GM18498 (cell line): ENCODE data around the gene E2F8.

Experiments used
- ATAC-seq: cut with Tn5 transposase; IDR thresholded peaks from one replicate; pipeline ENCODE4 v1.9.1; 2021; ENCODE audit warnings: mild to moderate bottlenecking, moderate library complexity; ENCODE audit not compliant: unreplicated experiment

The E2F8 gene

GRCh38 chr11:19187833-19188258, 52.9 kb downstream of the E2F8 start:
- ATAC-seq: no peak

GRCh38 chr11:19187114-19187832, 53.5 kb downstream of the E2F8 start:
- ATAC-seq: no peak

DNA sequence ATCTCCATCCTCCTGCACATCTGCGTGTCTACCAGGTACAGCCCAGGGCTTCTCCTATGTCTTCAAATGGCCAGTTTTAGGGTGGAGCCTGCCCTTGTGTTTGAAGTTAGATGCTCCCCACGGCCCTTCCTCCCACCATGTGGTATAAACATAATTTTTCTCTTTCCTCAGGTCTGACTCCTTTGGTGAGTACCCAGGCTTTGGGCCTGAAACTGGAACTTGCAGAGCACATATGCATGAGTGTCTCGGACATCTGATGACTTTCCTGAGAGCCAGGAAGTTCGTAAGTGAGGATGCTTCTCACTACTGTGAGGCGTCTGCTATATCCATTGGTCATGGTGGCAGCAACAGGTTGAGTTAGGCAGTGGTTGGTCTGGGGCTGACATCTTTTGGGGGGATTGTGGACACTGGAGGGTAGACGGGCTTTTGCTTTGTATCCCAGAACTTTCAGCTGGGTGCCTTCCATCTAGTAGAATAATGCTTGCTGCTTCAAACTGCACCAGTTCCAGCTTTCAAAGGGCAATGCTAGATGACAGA, 55.2 kb downstream of the E2F8 start:
- ATAC-seq: no peak

GRCh38 chr11:19185036-19185435, 55.7 kb downstream of the E2F8 start:
- ATAC-seq: no peak

GRCh38 chr11:19183646-19184045, 57.1 kb downstream of the E2F8 start:
- no peak for ATAC-seq

GRCh38 chr11:19181531-19182261, 59.0 kb downstream of the E2F8 start:
- no peak for ATAC-seq

DNA sequence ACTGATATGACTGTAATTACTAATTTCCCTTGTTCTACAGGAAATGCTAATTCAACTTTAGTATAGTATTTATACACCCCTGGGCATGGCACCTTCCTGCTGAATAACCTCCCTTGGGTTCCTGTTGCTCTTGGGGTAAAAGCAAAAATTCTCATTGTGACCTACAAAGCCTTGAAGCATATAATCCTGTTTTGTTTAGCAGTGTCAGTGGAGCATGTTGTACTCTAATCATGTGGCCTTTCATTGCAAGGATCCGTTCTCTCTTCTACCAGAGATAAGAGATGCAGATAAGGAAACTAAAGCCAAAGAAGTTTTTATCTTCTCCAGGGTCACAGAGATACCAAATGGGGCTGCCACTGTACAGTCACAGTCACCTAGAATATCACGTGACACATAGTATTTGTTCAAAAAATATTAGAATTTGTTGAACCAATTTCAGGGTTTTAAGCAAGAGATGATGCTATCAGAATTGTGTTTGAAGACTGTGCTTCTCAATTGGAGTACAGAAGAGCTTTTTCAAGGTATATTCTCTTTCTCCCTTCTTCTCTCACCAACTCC, 64.0 kb downstream of the E2F8 start:
- no peak for ATAC-seq
